DND-41 (cell line): ENCODE measurements around the gene CYTIP.

Experiments used
- CTCF ChIP-seq: IDR thresholded peaks from 2 replicates; pipeline ENCODE4 v1.5.1; 2012; ENCODE audit warnings: borderline replicate concordance, low read length, moderate library complexity, mild to moderate bottlenecking; ENCODE audit not compliant: poor library complexity, severe bottlenecking; ENCODE audit errors: extremely low read depth
- EZH2 ChIP-seq: IDR thresholded peaks from 3 replicates; pipeline ENCODE4 v1.6.1; 2012; ENCODE audit warnings: borderline replicate concordance, low read depth, mild to moderate bottlenecking, moderate library complexity, low read length, inconsistent platforms; ENCODE audit not compliant: severe bottlenecking

GRCh38 chr2:157427922-157428303 lies 16.0 kb downstream of the CYTIP start:
- no peak for TF ChIP-seq EZH2
- TF ChIP-seq CTCF = no peak
